ENCODE data around the gene LYL1. TPM values are rescaled to one million over a fixed set of nuclear protein-coding genes. Genes with fewer than 3 reads are reported as not detected.

Gene LYL1
- total and polyA plus RNA-seq, 9 of the 15 experiments (the other 6 are each of a cell fraction or from before 2014, with no cell fraction given) = 1.3 to 266 (median 34.0) TPM

- TF ChIP-seq BHLHE40 (IDR thresholded peaks at IDR 0.05; ENCODE audit: low read length) (peak; percentile 16; the same call in 1 of the 2 replicates), TAF7 (tag; IDR thresholded peaks at IDR 0.05) (no peak), ILF3 (IDR thresholded peaks at IDR 0.05; ENCODE audit: borderline replicate concordance) (peak; percentile 82; the same call in 1 of the 2 replicates), ZNF174 (CRISPR knock-in tag; IDR thresholded peaks at IDR 0.05) (no peak), RBFOX2 (IDR thresholded peaks at IDR 0.05; ENCODE audit: low read depth, low read length) (peak; percentile 78), MAX (CRISPR knock-in tag; IDR thresholded peaks at IDR 0.05) (peak; percentile 38; the same call in 1 of the 2 replicates), PATZ1 (CRISPR knock-in tag; IDR thresholded peaks at IDR 0.05; ENCODE audit: borderline replicate concordance) (peak; percentile 89), SNRNP70 (optimal IDR thresholded peaks at IDR 0.05; ENCODE audit: low read depth, low read length) (no peak), ETS1 (conservative IDR thresholded peaks at IDR 0.05; ENCODE audit: control insufficient read depth, low read depth, low read length) (no peak), TOE1 (IDR thresholded peaks at IDR 0.05; ENCODE audit: borderline replicate concordance) (no peak), TOE1 (CRISPR knock-in tag; IDR thresholded peaks at IDR 0.05; ENCODE audit: borderline replicate concordance, low read depth) (peak; percentile 24; the same call in 1 of the 2 replicates)
These were observed 5.0 kb downstream of the LYL1 start (continued) for GRCh38 chr19:13097463-13098258.

Measured in K562 (cell line).